RWPE2 (cell line): ENCODE data around the gene GMDS.

Experiments
- ATAC-seq: fragments of 200-7000 bp; cut with Tn5 transposase; 3 replicates; pipeline ENCODE4 v1.9.1; 2021; ENCODE audit warnings: low read depth
- DNase-seq: peaks from one replicate; pipeline ENCODE4 v3.0.0-alpha.2; 2020; ENCODE audit warnings: low spot score
- H3K27ac ChIP-seq: fragments of 450-650 bp; 2 replicates; pipeline ENCODE4 v1.5.1; 2017; ENCODE audit warnings: mild to moderate bottlenecking; ENCODE audit not compliant: poor library complexity, severe bottlenecking
- H3K27me3 ChIP-seq: fragments of 250-450 bp; sonication (Bioruptor Pico); 2 replicates; pipeline ENCODE4 v1.5.1; 2021; ENCODE audit warnings: mild to moderate bottlenecking, moderate library complexity; ENCODE audit not compliant: insufficient read depth, poor library complexity, severe bottlenecking
- H3K36me3 ChIP-seq: fragments of 250-450 bp; sonication (Bioruptor Pico); 2 replicates; pipeline ENCODE4 v1.5.1; 2020; ENCODE audit warnings: low read depth, mild to moderate bottlenecking, moderate library complexity
- H3K4me1 ChIP-seq: fragments of 250-450 bp; sonication (Bioruptor Pico); 2 replicates; pipeline ENCODE4 v1.5.1; 2021; ENCODE audit warnings: mild to moderate bottlenecking, moderate library complexity; ENCODE audit not compliant: insufficient read depth, poor library complexity, severe bottlenecking
- H3K4me3 ChIP-seq: fragments of 250-450 bp; sonication (Bioruptor Pico); 2 replicates; pipeline ENCODE4 v1.5.1; 2021; ENCODE audit warnings: mild to moderate bottlenecking, moderate library complexity; ENCODE audit not compliant: severe bottlenecking
- H3K9me3 ChIP-seq: fragments of 250-450 bp; sonication (Bioruptor Pico); 2 replicates; pipeline ENCODE4 v1.5.1; 2021; ENCODE audit warnings: mild to moderate bottlenecking, moderate library complexity; ENCODE audit not compliant: severe bottlenecking
- TF ChIP-seq, protein P1 (sequence below): fragments of 450-650 bp; IDR thresholded peaks from one replicate; pipeline ENCODE4 v1.5.1; 2017; ENCODE audit warnings: mild to moderate bottlenecking, moderate library complexity; ENCODE audit not compliant: poor library complexity, severe bottlenecking

Gene GMDS

DNA sequence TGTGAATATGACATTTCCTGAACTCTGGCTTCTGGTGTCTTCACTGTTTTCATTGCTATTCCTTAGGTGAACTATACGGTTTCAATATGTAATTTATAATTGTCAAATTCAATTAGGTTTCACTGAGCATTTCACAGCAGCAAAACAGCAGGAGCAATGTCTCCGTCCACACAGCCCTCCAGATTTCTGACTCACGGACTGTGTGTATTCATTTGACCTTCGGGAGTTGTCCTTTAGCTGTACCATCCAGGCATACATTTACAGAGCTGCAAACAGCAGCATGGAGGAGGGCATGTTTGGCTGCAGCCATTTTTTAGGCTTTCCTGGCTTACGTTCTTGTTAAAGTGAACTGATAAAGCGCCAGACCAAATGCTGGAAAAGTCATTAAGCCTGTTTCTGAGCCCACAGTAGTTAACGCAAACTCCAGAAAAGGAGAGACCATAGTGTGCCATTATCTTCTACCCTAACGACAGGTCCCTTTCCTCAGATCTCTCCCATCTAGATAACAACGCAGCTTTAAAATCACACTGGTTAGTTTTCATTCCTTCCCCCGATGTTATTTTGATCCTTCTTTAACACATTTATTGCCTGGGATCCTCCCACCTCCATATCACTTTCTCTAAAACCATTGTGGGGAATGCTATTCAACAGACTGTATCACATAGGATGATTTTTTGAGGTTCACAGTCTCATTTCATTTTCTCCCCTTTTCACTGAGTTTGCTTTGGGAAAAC, 617.4 kb downstream of the GMDS start:
- H3K4me3 ChIP-seq = no peak overlapping the region
- H3K27me3 ChIP-seq = no peaks in the 10 kb centered on the region
- H3K4me1 ChIP-seq = no peaks in the 10 kb centered on the region
- DNase-seq (no peak), ATAC-seq (no peak)
- TF ChIP-seq, protein P1, sequence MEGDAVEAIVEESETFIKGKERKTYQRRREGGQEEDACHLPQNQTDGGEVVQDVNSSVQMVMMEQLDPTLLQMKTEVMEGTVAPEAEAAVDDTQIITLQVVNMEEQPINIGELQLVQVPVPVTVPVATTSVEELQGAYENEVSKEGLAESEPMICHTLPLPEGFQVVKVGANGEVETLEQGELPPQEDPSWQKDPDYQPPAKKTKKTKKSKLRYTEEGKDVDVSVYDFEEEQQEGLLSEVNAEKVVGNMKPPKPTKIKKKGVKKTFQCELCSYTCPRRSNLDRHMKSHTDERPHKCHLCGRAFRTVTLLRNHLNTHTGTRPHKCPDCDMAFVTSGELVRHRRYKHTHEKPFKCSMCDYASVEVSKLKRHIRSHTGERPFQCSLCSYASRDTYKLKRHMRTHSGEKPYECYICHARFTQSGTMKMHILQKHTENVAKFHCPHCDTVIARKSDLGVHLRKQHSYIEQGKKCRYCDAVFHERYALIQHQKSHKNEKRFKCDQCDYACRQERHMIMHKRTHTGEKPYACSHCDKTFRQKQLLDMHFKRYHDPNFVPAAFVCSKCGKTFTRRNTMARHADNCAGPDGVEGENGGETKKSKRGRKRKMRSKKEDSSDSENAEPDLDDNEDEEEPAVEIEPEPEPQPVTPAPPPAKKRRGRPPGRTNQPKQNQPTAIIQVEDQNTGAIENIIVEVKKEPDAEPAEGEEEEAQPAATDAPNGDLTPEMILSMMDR = no peak
- no peak overlapping the region for H3K27ac ChIP-seq
- no peaks in the 10 kb centered on the region for H3K9me3 ChIP-seq
- H3K36me3 ChIP-seq = no peaks in the 10 kb centered on the region

DNA sequence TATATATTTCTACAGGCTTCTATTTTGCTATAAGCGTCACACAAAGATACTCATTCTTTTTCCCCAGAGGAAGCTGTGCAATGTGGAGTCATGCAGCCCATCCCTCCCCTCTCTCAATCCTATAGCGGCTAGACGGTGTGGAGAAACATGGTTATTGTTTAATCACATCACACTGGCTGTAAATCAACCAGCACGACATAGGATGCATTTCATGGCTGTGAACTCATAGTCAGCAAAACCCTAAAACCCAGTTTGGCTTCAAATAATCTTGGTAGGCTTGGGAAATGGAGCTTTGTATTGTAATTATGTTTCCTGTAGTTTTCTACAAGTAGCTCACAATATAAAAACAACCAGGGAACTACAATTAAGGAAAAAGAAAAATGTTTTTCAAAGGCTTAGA, 618.9 kb downstream of the GMDS start:
- Histone ChIP-seq H3K27ac (no peak overlapping the region), H3K9me3 (no peaks in the 10 kb centered on the region), H3K27me3 (no peaks in the 10 kb centered on the region), H3K36me3 (no peaks in the 10 kb centered on the region), H3K4me3 (no peak overlapping the region), H3K4me1 (no peaks in the 10 kb centered on the region)
- ATAC-seq = no peak
- TF ChIP-seq, protein P1 = no peak
- no peak for DNase-seq

DNA sequence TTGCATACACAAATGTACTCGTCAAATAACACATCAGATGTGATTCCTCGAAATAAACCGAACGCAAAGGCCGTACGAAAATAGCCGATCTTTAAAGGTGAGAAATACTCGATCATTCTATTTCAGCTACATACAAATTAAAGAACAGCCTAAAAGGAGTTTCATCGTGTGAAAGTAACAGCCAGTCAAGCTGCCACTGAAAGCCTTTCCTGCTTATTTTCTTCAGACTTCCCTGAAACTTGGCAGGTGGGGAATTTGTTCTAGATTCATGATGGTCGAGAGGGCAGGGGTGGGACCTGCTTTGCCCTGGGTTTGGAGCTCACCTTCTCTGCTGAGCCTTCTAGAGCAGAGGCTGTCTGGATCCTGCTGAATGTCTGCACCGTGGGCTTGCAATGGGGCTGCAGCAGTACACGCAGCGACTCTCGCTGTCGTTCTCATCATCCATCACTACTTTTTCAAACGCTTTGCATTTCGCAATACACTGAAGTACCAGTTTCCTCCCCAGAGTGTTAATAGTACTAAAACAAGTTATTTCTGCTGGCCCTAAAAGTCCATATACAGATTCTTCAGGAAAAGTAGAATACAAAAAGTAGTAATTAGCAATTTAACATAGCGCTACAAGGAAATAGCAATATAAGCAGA, 619.5 kb downstream of the GMDS start:
- H3K36me3 ChIP-seq = no peaks in the 10 kb centered on the region
- H3K27ac ChIP-seq = no peak overlapping the region
- no peaks in the 10 kb centered on the region for H3K4me1 ChIP-seq
- ATAC-seq = no peak
- no peak overlapping the region for H3K4me3 ChIP-seq
- no peak for DNase-seq
- no peaks in the 10 kb centered on the region for H3K9me3 ChIP-seq
- TF ChIP-seq, protein P1 = no peak
- H3K27me3 ChIP-seq = no peaks in the 10 kb centered on the region

DNA sequence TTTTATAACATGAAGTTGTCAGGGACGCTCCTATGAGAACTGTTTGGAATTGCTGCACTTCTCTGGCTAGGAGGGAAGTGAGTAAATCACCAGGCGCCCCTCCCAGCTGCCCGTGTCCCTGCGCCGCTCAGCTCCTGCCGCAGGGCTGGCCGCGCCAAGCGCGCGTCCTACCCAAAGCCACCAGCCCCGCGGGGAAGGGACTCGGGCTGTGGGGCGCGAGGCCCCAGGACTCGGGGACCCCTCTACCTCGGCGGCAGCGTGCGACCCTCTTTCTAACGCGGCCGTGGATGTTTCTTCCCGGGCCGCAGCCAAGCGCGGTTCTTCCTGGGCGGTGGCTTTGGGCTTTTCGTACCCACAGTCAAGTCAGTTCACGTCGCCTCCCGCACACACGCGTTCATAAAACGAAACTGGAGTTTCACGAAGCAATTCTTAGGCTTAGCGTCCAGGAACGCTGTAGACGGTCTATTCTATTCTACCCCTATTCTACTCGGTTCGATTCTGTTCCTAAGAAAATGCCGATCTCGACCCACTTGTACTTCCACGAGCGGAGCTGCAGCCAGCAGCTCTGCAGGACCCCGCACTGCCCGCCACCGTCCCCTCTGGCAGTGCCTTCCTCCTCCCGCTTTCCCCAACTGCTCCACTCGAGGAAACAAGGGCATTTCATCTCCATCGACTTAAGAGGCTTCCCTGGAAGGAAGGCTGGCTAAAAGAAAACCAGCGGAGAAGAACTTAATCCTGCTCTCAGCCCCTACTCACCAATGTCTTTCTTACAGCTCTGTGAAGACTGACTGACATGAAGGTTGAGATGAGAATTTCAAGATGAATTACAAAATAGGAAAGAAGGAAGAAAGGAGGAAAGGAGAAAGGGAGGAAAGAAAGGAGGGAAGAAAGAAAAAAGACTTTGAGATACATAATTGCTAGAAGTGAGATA, 620.3 kb downstream of the GMDS start:
- Histone ChIP-seq H3K4me1 (no peaks in the 10 kb centered on the region), H3K27ac (no peak overlapping the region), H3K4me3 (peak overlapping the region; percentile 39), H3K9me3 (no peaks in the 10 kb centered on the region), H3K36me3 (no peaks in the 10 kb centered on the region), H3K27me3 (no peaks in the 10 kb centered on the region)
- peak; percentile 87 for ATAC-seq
- no peak for DNase-seq
- TF ChIP-seq, protein P1 = no peak
